ENCODE data around the gene NENF.

DNA sequence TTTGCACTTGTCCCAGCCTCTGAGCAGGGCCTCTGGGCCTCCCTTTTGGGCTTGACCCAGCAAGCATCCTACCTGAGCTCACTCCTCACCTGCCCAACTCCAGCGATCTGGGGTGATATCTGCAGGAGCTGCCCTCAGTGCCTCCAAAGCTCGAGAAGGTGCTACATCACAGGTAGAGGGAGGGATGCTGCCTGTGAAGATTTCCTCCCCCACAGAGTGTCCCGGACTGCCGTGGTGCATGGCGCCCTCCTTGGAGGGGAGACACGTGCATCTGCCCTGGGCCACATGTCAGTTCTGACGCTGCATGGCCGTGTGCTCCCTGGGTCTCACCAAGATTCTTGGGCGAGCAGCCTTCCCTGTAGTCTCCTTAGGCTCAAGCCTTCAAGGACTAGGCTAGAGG is 27.7 kb downstream of the NENF start:
- TF ChIP-seq EZH2 (IDR thresholded peaks at IDR 0.05; ENCODE audit: borderline replicate concordance, insufficient read depth, low read depth, low read length, poor library complexity, severe bottlenecking), result no peak
- TF ChIP-seq, protein P1, sequence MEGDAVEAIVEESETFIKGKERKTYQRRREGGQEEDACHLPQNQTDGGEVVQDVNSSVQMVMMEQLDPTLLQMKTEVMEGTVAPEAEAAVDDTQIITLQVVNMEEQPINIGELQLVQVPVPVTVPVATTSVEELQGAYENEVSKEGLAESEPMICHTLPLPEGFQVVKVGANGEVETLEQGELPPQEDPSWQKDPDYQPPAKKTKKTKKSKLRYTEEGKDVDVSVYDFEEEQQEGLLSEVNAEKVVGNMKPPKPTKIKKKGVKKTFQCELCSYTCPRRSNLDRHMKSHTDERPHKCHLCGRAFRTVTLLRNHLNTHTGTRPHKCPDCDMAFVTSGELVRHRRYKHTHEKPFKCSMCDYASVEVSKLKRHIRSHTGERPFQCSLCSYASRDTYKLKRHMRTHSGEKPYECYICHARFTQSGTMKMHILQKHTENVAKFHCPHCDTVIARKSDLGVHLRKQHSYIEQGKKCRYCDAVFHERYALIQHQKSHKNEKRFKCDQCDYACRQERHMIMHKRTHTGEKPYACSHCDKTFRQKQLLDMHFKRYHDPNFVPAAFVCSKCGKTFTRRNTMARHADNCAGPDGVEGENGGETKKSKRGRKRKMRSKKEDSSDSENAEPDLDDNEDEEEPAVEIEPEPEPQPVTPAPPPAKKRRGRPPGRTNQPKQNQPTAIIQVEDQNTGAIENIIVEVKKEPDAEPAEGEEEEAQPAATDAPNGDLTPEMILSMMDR (IDR thresholded peaks at IDR 0.05), result no peak
